Endothelial cell (in vitro differentiated cells): ENCODE results near the gene SHKBP1. TPM values are rescaled to one million over a fixed set of nuclear protein-coding genes. Genes with fewer than 3 reads are reported as not detected.
A peak's percentile ranks its signal among the peaks of the same experiment; 100 is the strongest.

Experiments
- DNase-seq: peaks from one replicate; pipeline ENCODE4 v3.0.0; 2021; ENCODE audit warnings: low spot score
- H3K27ac Mint-ChIP-seq: one replicate; pipeline ENCODE4 v1.8.0; 2021; ENCODE audit warnings: mixed read lengths, inconsistent platforms; ENCODE audit not compliant: unreplicated experiment
- H3K27me3 Mint-ChIP-seq: one replicate; pipeline ENCODE4 v1.8.0; 2021; ENCODE audit warnings: mild to moderate bottlenecking, moderate library complexity, mixed read lengths, inconsistent platforms; ENCODE audit not compliant: unreplicated experiment
- H3K36me3 Mint-ChIP-seq: one replicate; pipeline ENCODE4 v1.8.0; 2021; ENCODE audit warnings: mild to moderate bottlenecking, low read depth, mixed read lengths, inconsistent platforms; ENCODE audit not compliant: unreplicated experiment
- H3K4me1 Mint-ChIP-seq: one replicate; pipeline ENCODE4 v1.8.0; 2021; ENCODE audit warnings: mild to moderate bottlenecking, mixed read lengths, inconsistent platforms; ENCODE audit not compliant: unreplicated experiment
- H3K4me3 Mint-ChIP-seq: one replicate; pipeline ENCODE4 v1.8.0; 2021; ENCODE audit warnings: mild to moderate bottlenecking, mixed read lengths, inconsistent platforms; ENCODE audit not compliant: unreplicated experiment
- H3K9me3 Mint-ChIP-seq: one replicate; pipeline ENCODE4 v1.8.0; 2021; ENCODE audit warnings: mixed read lengths, inconsistent platforms; ENCODE audit not compliant: unreplicated experiment
- CTCF ChIP-seq: fragments of 200-600 bp; sonication (generic); IDR thresholded peaks from one replicate; pipeline ENCODE4 v1.5.0; 2021; ENCODE audit warnings: antibody characterized with exemption; ENCODE audit not compliant: unreplicated experiment
- total RNA-seq: library from RNA; stranded (reverse); fragmentation: NEBNext Ultra II Directional; extraction: Animal tissue kit (Norgen Biotek cat#: 25700); gene quantifications from one replicate; pipeline ENCODE4 v1.2.1, GENCODE V29; 2021; ENCODE audit not compliant: unreplicated experiment

SHKBP1 gene
- total RNA-seq, 1 donor from 2014 or later: 84.6 TPM

GRCh38 chr19:40530091-40530901, 46.4 kb upstream of the SHKBP1 start:
- Mint-ChIP-seq H3K9me3 (no peaks in the 10 kb centered on the region), H3K27ac (no peak overlapping the region), H3K27me3 (peaks cover 31% of the 10 kb centered on the region), H3K4me1 (peaks cover 8% of the 10 kb centered on the region), H3K4me3 (peak overlapping the region; percentile 86), H3K36me3 (peaks cover 5% of the 10 kb centered on the region)
- TF ChIP-seq CTCF: no peak
- DNase-seq: peak; percentile 73

GRCh38 chr19:40533508-40533907, 43.2 kb upstream of the SHKBP1 start:
- no peak for TF ChIP-seq CTCF
- no peak overlapping the region for H3K4me3 Mint-ChIP-seq
- DNase-seq: no peak
- no peaks in the 10 kb centered on the region for H3K9me3 Mint-ChIP-seq
- H3K4me1 Mint-ChIP-seq: peaks cover 8% of the 10 kb centered on the region
- no peak overlapping the region for H3K27ac Mint-ChIP-seq
- peaks cover 23% of the 10 kb centered on the region for H3K27me3 Mint-ChIP-seq
- H3K36me3 Mint-ChIP-seq: peaks cover 3% of the 10 kb centered on the region

DNA sequence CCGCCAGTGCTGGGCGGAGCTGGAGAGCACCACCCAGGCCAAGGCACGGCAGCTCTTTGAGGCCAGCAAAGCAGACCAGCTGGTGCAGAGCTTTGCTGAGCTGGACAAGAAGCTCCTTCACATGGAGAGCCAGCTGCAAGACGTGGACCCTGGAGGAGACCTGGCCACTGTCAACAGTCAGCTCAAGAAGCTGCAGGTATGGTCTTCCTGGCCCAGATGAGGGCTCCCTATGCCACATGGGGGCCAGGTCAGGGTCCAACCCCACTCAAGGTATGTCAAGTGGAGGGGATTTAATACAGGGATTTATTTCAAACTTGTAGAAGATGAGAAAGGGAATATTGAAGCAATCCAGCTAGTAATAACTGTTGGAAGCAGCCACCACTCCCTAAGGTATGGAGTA, 42.5 kb upstream of the SHKBP1 start:
- DNase-seq: no peak
- no peak for TF ChIP-seq CTCF
- Mint-ChIP-seq H3K4me3 (no peak overlapping the region), H3K9me3 (no peaks in the 10 kb centered on the region), H3K27me3 (peaks cover 21% of the 10 kb centered on the region), H3K4me1 (peaks cover 8% of the 10 kb centered on the region), H3K27ac (no peak overlapping the region), H3K36me3 (no peaks in the 10 kb centered on the region)

DNA sequence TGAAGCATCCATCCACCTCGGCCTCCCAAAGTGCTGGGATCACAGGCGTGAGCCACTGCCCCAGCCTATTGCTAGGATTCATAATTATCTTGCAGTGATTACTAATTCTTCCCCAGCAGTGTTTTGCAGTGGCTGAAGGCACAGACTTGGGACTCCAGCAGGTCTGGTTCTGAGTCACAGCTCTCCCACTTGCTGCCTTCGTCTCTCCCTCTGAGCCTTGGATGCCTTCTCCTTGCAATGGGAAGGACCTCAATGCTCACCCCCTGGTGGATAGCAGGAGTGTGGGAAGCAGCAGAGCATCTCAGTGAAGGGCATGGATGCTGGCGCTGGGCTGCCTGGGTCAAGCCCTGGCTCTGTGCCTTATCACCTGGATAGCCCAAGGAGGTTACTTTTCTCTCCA, 37.6 kb upstream of the SHKBP1 start:
- TF ChIP-seq CTCF: no peak
- H3K27me3 Mint-ChIP-seq: peaks cover 2% of the 10 kb centered on the region
- no peak for DNase-seq
- H3K4me1 Mint-ChIP-seq: no peaks in the 10 kb centered on the region
- H3K36me3 Mint-ChIP-seq: no peaks in the 10 kb centered on the region
- H3K4me3 Mint-ChIP-seq: no peak overlapping the region
- H3K27ac Mint-ChIP-seq: no peak overlapping the region
- no peaks in the 10 kb centered on the region for H3K9me3 Mint-ChIP-seq

- DNase-seq: no peak
- H3K4me1 Mint-ChIP-seq: no peaks in the 10 kb centered on the region
- H3K9me3 Mint-ChIP-seq: no peaks in the 10 kb centered on the region
- no peak overlapping the region for H3K4me3 Mint-ChIP-seq
- H3K27ac Mint-ChIP-seq: no peak overlapping the region
- no peak for TF ChIP-seq CTCF
- H3K36me3 Mint-ChIP-seq: no peaks in the 10 kb centered on the region
- H3K27me3 Mint-ChIP-seq: peaks cover 2% of the 10 kb centered on the region
These were observed 34.3 kb upstream of the SHKBP1 start for GRCh38 chr19:40542202-40542859.
